ENCODE results near the gene OLFML2A.

DNA sequence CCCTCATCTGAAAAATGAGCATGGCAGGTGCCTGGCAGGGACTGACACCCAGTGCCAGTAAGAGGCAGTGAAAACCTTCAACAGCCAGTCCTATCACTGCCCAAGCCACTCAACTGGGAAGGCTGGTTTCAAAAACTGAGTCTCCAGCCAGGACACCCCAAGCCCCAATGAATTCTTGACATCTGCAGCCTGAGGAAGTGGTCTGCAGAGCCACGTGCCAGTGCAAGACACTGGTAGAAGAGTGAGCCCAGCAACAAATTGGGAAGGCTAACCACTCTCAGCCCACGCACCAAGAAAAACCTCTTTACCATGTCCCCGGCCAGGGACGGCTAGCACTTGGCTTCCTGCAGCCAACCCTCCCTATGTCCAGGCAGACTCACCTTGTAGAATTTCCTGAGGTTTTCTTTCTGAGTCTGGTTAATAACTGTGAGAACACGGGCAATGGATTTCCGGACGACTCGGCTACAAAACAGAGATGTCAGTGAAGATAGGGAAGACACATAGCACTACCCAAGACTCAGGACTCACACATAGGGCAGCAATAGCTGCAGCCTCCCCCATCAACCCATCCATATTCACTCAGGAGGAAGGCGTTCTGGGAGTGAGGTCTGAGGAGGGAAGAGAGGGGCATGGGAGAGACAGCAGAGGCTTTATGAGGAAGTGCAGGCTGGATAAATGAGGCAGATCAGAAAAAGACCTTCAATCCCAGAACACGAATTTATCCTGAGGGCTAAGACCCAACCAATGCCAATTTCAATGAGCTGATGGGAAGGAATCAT, 83.1 kb downstream of the OLFML2A start:
- TF ChIP-seq, protein P1, sequence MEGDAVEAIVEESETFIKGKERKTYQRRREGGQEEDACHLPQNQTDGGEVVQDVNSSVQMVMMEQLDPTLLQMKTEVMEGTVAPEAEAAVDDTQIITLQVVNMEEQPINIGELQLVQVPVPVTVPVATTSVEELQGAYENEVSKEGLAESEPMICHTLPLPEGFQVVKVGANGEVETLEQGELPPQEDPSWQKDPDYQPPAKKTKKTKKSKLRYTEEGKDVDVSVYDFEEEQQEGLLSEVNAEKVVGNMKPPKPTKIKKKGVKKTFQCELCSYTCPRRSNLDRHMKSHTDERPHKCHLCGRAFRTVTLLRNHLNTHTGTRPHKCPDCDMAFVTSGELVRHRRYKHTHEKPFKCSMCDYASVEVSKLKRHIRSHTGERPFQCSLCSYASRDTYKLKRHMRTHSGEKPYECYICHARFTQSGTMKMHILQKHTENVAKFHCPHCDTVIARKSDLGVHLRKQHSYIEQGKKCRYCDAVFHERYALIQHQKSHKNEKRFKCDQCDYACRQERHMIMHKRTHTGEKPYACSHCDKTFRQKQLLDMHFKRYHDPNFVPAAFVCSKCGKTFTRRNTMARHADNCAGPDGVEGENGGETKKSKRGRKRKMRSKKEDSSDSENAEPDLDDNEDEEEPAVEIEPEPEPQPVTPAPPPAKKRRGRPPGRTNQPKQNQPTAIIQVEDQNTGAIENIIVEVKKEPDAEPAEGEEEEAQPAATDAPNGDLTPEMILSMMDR (conservative IDR thresholded peaks at IDR 0.05; ENCODE audit: low read depth, low read length) = no peak
- no peak for TF ChIP-seq POLR2A (IDR thresholded peaks at IDR 0.05; ENCODE audit: low read depth, low read length)
- no peak for TF ChIP-seq MAFK (IDR thresholded peaks at IDR 0.05; ENCODE audit: low read depth, low read length)
- no peak for TF ChIP-seq FOS (IDR thresholded peaks at IDR 0.05; ENCODE audit: low read depth, low read length)
- no peak for TF ChIP-seq RFX5 (IDR thresholded peaks at IDR 0.05; ENCODE audit: low read depth, low read length)
- no peak for TF ChIP-seq CHD1 (IDR thresholded peaks at IDR 0.05; ENCODE audit: low read depth, low read length)
- no peak for TF ChIP-seq RAD21 (IDR thresholded peaks at IDR 0.05; ENCODE audit: low read length)
